ENCODE data around the gene KCMF1. TPM values are rescaled to one million over a fixed set of nuclear protein-coding genes. Genes with fewer than 3 reads are reported as not detected.

Gene KCMF1
- total and polyA plus RNA-seq, 4 donors: 15.8 to 71.0 (median 47.4) TPM

GRCh38 chr2:84953535-84953934, 17.4 kb upstream of the KCMF1 start:
- 89 to 92% methylated on average over 3 of the region's 3 CpGs for WGBS, 2 donors

GRCh38 chr2:84954329-84954728, 16.6 kb upstream of the KCMF1 start:
- ATAC-seq (ENCODE audit: insufficient read depth, low FRiP score) (no peak), DNase-seq (no peak)
- no peaks in the 10 kb centered on the region for H3K9me3 ChIP-seq (ENCODE audit: control insufficient read depth in 4 of 4, insufficient read depth in 3 of 4, low read length in 3 of 4)
- peaks cover 0 to 8% (median 0%) of the 10 kb centered on the region in 5 donors for H3K4me1 ChIP-seq (ENCODE audit: control insufficient read depth in 5 of 5, insufficient read depth in 5 of 5, low read length in 5 of 5)
- no peak overlapping the region for H3K4me3 ChIP-seq
- no peak overlapping the region for H3K27ac ChIP-seq (ENCODE audit: low read depth in 1 of 2, low read length in 1 of 2)
- no peaks in the 10 kb centered on the region for H3K27me3 ChIP-seq (ENCODE audit: control insufficient read depth in 3 of 3, insufficient read depth in 3 of 3, low read length in 2 of 3)
- TF ChIP-seq CTCF (IDR thresholded peaks at IDR 0.05; ENCODE audit: control extremely low read depth, extremely low read depth): no peak
- 93 to 95% methylated on average over 6 of the region's 6 CpGs for WGBS, 2 donors
- H3K36me3 ChIP-seq (ENCODE audit: control insufficient read depth in 4 of 4, insufficient read depth in 4 of 4, low read length in 4 of 4): no peaks in the 10 kb centered on the region
- no peak overlapping the region for H3K9ac ChIP-seq (ENCODE audit: insufficient read depth in 1 of 2, low read length in 2 of 2)

More at GRCh38 chr2:84953535-84953934, 17.4 kb upstream of the KCMF1 start:
- no peak for TF ChIP-seq CTCF (IDR thresholded peaks at IDR 0.05; ENCODE audit: control extremely low read depth, extremely low read depth)
- Histone ChIP-seq H3K27ac (ENCODE audit: low read depth in 1 of 2, low read length in 1 of 2) (no peak overlapping the region), H3K27me3 (ENCODE audit: control insufficient read depth in 3 of 3, insufficient read depth in 3 of 3, low read length in 2 of 3) (no peaks in the 10 kb centered on the region), H3K9ac (ENCODE audit: insufficient read depth in 1 of 2, low read length in 2 of 2) (no peak overlapping the region), H3K4me3 (no peak overlapping the region), H3K9me3 (ENCODE audit: control insufficient read depth in 4 of 4, insufficient read depth in 3 of 4, low read length in 3 of 4) (no peaks in the 10 kb centered on the region), H3K4me1 (ENCODE audit: control insufficient read depth in 5 of 5, insufficient read depth in 5 of 5, low read length in 5 of 5) (peaks cover 0 to 8% (median 0%) of the 10 kb centered on the region in 5 donors), H3K36me3 (ENCODE audit: control insufficient read depth in 4 of 4, insufficient read depth in 4 of 4, low read length in 4 of 4) (no peaks in the 10 kb centered on the region)
- ATAC-seq (ENCODE audit: insufficient read depth, low FRiP score) (no peak), DNase-seq (no peak)

- H3K27me3 ChIP-seq (ENCODE audit: control insufficient read depth in 3 of 3, insufficient read depth in 3 of 3, low read length in 2 of 3): no peaks in the 10 kb centered on the region
- DNase-seq: no peak
- H3K9ac ChIP-seq (ENCODE audit: insufficient read depth in 1 of 2, low read length in 2 of 2): no peak overlapping the region
- H3K4me1 ChIP-seq (ENCODE audit: control insufficient read depth in 5 of 5, insufficient read depth in 5 of 5, low read length in 5 of 5): peaks cover 0 to 8% (median 0%) of the 10 kb centered on the region in 5 donors
- no peaks in the 10 kb centered on the region for H3K9me3 ChIP-seq (ENCODE audit: control insufficient read depth in 4 of 4, insufficient read depth in 3 of 4, low read length in 3 of 4)
- TF ChIP-seq CTCF (IDR thresholded peaks at IDR 0.05; ENCODE audit: control extremely low read depth, extremely low read depth): no peak
- H3K4me3 ChIP-seq: no peak overlapping the region
- 91 to 94% methylated on average over 12 of the region's 12 CpGs for WGBS, 2 donors
- H3K27ac ChIP-seq (ENCODE audit: low read depth in 1 of 2, low read length in 1 of 2): no peak overlapping the region
- H3K36me3 ChIP-seq (ENCODE audit: control insufficient read depth in 4 of 4, insufficient read depth in 4 of 4, low read length in 4 of 4): peaks cover 0 to under 1% (median 0%) of the 10 kb centered on the region in 4 donors
- no peak for ATAC-seq (ENCODE audit: insufficient read depth, low FRiP score)
These were observed 14.3 kb upstream of the KCMF1 start for GRCh38 chr2:84956334-84957297.
